GM04503 (cell line): ENCODE results near the gene IL12RB2.

Source experiments
- DNase-seq: peaks from one replicate; pipeline ENCODE4 v3.0.0-alpha.2; 2012; ENCODE audit warnings: low read depth

Gene IL12RB2

DNA sequence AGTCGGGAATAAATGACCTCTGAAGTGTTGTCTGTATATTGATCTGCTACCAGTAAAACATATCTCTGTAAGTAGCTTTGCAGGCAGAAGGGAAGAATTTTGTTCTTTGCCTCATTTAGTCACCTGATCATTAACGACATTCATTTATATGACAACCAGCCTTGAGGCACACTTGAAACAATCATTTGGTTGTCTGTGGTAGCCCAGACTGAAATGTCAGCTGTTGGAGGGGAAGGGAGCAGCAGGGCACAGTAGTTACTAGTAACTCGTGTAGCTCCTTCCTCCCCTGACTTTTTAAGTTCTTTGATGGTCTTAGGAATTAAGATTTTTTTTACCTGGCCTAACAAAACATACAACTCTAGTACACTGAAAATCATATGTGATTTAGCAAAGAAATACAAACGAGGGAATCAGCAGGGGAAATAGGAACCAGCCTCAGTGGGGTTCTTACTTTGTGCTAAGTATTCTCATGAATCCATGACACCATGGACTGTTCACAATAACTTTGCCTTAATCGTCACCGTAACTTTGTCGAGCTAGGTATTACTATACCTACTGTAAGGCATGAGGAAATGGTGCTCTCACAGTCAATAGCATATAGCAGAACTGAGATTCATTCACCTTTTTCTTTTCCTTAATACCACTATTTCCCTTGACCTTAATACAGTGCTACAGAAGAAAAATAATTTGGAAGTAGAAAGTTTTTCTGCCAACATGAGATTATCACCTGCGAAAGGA is 6.4 kb downstream of the IL12RB2 start:
- no peak for DNase-seq

DNA sequence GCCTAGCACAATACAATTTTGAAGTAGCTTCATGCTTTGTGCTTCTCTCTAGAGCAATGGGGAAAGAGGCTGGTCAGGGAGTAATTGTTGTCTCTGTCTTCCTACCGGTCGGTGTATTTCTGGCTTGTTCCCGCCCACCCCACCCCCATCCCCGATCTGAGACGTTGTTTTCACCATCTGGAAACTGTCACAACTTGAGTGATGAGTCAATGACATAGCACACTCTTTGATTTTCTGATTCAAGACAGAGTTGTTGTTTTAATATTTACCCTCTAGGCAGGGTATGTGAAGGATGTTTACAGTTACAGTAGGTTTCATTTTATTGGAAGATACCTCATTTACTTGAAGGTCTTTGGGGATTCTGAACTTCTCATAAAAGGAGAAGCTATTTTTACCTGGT is 7.0 kb downstream of the IL12RB2 start:
- DNase-seq = no peak

DNA sequence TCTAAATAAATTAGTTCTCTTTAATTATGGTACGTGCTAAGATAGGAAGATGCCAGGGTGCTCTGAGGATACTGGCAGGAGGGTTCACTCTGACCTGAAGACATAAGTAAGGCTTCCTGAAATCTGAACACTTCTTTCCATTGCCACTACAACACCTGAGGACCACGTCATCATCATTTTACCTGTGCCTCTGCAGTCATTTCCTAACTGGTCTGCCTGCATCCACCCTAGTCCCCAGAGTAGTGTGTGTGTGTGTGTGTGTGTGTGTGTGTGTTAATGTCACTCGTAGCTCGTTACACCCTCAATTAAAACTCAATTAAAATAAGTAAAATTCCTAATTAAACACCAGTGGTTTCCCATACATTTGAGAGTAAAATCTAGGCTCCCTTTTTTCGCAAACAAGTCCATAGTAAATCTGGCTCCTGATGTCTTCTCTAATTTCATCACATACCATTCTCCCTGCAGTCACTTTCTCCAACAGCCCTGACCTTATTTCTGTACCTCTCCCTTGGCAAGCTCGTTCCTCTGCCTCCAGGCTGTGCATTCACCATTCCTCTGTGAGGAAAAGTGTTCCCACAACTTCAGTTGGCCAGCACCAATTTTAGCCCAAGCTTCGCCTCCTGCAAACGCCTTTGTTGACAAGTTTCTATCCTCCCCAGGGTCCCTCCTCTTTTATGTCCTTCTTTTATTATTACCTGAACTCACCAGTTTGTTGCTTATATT is 8.7 kb downstream of the IL12RB2 start:
- no peak for DNase-seq

DNA sequence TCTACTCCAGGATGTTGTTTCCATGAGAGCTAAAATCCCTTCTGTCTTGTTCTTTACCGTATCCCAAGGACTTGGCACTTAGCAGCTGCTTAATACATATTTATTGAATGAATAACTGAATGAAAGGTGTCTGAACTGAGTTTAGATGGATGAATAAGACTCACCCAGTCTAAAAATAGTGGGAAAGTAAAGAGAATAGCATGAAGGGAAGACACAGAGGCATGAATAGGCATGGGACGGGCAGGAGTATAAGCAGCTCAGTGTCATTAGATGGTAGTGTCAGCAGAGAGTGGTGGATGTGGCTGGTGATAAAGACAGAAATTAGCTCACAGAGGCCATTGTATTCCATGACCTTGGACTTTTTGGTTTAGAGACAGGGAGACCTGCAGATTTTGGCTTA is 9.2 kb downstream of the IL12RB2 start:
- DNase-seq = no peak

DNA sequence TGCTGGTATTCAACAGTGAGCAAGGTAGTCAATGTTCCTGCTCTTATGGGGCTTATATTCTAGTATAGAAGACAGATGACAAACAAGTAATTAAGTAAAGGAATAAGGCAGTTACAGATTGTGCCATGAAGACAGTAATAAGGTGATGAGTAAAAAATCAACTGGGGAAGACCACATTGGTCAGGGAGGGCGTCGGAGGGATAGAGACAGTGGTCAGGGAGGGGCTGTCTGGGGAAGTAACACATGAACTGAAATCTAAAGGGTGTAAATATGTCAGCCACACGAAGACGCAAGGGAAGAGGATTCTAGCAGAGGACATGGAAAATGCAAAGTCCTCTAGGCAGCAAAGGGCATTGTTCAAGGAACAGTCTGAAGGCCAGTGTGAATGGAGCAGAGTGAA is 10.1 kb downstream of the IL12RB2 start:
- no peak for DNase-seq

DNA sequence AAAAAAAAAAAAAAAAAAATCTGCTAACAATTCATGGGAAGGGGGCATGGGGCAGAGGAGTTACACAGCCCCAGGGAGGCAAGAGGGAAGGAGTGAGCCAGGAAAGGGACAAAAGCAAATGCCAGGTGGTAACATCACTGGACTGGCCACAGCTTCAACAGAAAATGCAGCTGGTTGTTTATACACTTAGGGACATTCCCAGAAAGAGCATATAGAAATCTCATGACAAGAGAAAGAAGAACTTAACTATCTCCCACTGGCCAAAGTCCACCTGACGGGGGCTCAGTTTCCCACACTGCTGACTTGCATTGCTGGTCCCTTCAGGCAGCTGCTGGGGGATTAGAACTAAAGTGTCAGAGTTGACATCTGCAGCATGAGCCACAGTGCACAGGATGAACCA is 14.8 kb downstream of the IL12RB2 start:
- DNase-seq = no peak

DNA sequence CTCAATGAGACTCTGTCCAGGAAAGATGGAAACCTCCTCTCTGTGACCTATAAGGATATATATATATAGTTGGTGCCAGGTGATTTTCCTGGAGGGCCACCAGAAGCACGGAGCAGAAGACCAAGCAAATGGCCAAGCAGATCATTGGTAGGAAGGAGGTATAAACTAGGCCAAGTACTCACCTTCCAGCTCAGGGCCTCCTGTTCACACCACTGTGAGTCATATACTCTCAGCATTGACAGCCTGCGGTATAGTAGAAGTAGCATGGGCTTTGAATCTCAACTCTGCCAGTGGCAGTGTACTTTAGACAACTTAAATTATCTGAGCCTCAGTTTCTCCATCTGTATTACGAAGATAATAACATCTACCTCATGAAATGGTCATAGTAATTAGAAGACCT is 15.4 kb downstream of the IL12RB2 start:
- no peak for DNase-seq

DNA sequence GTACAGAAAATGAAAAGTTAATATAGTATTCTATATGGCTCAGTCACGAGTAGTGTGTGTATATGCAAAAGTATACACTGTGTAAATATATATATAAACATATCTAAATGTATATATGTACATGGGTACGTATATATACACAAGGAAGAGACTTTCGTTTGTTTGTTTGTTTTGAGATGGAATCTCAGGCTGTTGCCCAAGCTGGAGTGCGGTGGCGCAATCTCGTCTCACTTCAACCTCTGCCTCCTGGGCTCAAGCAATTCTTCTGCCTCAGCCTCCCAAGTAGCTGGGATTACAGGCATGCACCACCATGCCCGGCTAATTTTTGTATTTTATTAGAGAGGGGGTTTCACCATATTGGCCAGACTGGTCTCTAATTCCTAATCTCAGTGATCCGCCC is 16.4 kb downstream of the IL12RB2 start:
- no peak for DNase-seq

DNA sequence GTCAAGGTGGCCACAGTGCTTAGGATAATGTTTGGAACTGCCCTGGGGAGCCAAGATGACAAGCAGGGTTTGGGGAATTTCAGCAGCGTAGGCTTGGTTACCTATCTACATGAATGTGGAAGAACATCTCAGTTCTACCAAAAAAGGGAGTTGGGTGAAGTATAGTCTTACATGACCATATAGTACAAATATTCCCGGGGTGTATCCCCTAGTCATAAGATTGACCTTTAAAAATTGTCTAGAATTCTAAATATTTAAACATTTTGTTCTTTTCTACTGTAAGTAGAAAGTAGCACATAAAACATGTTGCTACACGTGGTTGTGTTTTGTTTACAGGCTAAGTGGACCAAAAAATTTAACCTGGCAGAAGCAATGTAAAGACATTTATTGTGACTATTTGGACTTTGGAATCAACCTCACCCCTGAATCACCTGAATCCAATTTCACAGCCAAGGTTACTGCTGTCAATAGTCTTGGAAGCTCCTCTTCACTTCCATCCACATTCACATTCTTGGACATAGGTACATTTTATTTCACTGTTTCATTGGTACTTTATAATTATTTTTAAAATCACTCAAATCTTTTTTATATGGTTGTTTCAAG is 20.3 kb downstream of the IL12RB2 start:
- no peak for DNase-seq

DNA sequence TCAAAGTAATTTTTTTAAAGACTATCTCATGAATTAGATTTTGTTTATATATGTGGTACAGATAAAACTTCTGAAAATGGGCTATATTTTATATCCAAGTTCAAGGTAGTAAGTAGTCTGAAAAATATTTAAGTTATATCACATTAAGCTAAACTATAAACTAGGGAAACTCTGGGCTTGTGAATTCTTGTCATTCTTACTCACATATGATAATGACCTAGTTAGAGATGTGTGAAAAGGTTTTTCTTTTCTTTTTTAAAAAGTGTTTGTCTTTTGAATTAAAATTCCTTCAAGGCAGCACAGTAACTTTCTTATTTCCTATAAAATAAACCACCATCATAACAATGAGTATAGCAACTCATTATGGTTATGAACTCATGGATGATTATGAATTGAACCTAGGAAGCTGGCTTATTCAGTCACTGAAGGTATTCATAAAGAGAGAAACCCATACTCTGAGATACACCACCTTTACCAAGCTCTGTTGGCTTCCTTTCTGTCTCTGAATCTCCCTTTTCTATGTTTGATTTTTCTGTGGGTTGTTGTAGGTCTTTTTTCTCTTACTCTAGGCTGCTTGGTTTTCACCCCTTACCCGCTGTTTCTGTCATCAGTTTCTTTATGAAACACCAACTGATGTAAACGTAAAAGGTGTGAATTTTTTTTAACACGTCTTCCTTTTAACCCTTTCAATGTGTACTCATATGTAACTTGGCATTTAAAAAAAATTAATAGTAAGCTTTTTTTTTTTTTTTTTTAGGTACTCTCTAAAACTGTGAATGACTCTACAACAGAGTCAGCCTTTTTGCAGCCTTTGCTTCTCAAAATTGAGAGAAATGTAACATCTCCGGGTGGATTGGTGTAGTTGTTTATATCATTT is 25.2 kb downstream of the IL12RB2 start:
- DNase-seq = no peak

DNA sequence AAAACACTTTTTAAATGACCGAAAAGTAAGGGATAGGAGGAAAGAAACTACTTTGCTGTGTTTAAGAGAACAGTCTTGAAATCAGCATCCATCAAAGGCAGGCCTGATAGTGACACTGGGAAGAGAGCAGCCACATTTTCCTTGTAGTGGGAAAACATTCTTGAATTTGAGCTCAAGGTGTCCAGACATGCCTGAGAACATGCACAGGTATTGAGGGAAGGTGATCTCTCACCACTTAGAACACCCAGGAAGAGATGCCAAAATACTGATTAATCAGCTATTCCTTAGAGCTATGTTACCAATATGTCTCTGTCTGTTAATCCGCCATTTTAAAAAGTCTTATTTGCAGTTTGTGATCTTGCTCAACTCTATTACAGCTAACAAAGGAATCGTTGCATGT is 25.9 kb downstream of the IL12RB2 start:
- no peak for DNase-seq

DNA sequence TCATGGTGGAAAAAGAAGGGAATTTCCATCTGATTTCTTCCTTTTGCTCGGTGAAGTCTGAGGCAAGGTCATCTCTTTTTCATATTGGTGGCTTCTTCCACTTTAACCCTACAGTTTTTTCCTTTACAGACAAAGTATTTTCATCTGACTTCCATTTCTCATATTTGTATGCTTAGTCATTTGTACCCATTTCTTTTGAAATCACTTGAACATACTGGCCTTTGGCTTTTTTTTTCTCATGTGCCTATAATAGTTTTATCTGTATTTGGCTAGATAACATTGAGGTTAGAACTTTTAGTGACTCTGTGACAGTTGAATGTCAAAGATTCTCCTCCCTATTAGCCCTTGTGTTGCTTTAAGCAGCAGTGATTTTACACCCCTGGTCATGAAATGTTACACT is 27.7 kb downstream of the IL12RB2 start:
- no peak for DNase-seq

DNA sequence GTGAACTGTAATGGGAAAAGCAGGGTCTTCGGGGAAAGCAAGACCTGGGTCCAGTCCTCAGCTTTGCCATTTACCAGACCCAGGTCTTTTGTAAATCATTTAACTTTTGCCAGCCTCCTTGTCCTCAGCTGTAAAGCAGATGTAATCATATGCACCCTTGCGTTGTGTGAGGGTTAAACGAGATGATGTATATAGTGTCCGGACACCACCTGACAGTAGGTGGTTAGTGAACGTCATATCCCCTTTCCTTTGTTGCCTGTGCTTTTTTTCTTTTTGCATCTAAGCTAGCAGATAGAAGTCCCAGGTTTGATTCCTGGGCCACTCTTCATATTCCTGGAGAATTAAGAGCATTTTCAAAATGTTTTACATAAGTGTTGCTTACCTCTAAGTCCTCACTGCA is 28.5 kb downstream of the IL12RB2 start:
- no peak for DNase-seq

DNA sequence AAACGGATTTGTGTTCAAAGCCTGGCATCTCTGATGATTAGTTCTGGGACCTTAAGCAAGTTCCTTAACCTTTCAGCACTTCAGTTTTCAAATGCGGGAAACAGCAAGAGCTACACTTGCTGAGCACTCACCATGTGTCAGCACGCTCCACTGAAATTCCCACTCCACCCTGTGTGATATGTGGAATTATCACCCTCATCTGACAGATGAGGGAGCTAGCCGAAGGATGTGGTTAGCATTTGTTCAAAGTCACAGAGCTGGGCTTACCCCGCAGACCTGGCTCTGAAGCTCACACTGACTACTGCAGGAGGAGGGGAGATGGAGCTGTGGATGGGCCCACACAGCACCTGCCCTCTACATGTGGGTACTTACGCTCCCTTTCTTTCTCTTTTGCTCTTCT is 29.1 kb downstream of the IL12RB2 start:
- DNase-seq = no peak

DNA sequence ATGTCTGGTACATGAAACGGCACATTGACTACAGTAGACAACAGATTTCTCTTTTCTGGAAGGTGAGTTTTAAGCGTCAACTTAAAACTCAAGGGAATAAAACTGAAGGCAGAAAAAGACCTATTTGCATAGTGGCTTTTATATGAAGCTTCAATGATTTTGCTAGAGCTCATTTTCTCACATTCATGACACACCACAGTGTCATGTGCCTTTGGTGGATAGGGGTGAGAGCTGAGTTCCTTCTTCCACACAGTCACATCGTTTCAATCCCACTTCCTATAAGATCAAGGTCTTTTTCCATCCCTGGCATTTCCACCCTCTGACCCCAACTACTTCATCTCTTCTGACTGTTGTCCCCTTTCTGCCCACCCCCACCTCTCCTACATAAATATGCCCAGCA is 31.0 kb downstream of the IL12RB2 start:
- DNase-seq = no peak

DNA sequence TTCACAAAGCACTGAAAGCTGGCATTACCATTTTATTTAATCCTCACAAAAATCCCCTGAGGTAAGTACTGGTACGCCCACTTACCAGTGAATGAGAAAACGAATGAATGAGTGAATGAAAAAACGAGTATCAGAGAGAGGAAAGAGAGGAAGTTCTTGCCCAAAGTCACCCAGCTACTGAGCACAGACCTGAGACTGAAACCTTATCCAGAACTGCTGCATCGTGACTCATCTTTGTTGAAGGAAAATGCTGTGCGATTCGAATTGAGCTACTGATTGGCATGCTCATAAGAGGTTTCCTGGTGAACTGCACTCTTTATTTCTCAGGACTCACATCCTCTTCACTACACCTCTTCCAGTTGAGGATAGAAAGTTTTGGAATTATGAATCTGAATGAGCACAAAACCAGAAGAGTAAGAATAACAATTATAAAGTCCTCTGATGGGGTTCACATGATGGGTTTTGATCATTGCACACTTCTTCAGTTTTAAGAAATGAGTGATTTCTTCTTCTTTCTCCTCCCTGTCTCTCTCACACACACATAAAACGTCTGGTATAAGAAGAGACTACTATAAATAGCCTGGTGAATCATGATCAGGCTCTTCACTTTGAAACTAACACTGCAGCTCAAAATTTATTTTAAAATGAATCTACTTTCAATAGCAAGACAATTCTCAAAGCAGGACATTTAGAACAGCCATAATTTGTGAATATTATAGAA is 32.1 kb downstream of the IL12RB2 start:
- peak; percentile 34 for DNase-seq

DNA sequence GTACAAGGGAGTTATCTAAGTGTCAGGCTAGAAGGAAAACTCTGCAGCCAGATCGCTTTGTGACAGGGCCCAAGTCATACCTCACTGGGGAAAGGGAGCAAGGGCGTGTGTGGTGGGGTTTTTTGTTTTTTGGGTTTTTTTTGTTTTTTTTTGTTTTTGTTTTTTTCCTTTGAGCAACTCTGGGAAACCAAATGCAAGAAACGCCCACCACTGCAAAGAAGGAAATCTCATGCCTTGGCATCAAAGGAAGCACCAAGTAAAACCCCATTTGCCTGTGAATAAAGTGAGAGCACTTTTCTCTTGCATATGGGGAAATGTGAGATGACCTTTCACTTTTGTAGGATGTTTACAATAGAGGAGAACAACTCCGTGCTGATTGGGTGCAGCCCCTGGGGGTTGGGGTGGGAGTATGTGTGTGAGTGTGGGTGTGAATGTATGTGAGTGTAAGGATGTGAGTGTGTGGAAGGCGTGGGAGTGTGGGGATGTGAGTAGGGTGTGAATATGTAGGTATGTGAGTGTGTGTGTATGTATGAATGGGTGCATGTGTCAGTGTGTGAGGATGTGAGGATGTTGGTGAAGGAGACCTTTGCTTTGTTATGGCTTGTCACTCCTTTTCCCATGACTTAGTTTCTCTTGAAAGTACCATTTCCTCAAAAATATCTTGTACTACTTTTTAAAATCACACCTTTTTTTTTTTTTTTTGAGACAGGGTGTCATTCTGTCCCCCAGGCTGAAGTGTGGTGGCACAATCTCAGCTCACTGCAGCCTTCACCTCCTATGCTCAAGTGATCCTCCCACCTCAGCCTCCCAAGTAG is 34.6 kb downstream of the IL12RB2 start:
- DNase-seq = no peak

DNA sequence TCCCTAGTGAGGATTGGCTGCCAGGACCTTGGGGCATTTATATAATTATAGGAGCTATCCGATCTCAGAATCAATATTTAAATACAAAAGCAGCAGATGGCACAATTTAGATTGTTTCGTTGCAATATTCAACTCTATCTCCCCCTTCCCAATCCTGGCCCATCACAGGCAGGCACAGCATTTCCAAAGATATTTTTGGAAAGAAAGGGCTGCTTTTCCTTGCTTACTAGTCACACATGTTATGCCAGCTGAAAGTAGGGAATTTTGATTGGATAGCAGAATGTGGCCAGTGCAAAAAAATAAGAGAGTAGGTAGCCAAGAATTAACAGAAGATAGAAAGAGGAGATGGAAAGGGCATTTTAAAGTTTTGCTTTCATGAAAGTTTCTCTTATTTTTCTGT is 37.9 kb downstream of the IL12RB2 start:
- no peak for DNase-seq

DNA sequence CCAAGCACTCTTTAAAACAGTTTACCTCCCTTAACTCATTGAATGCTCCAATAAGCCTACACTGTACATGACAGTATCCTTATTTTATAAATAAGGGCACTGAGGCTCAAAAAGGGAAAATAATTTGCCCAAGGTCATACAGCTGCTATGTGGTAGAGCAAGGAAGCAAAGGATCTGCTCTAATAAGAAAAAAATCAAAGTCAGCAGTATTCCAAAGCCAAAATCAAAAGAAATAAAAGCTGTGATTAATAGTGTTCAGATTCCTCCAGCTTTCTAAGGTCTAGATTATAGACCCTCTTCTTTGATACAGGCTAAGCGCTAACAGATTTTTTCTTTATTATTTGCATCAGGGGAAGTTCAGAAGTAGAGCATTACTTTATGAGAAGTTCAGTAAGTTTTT is 39.3 kb downstream of the IL12RB2 start:
- DNase-seq = no peak

DNA sequence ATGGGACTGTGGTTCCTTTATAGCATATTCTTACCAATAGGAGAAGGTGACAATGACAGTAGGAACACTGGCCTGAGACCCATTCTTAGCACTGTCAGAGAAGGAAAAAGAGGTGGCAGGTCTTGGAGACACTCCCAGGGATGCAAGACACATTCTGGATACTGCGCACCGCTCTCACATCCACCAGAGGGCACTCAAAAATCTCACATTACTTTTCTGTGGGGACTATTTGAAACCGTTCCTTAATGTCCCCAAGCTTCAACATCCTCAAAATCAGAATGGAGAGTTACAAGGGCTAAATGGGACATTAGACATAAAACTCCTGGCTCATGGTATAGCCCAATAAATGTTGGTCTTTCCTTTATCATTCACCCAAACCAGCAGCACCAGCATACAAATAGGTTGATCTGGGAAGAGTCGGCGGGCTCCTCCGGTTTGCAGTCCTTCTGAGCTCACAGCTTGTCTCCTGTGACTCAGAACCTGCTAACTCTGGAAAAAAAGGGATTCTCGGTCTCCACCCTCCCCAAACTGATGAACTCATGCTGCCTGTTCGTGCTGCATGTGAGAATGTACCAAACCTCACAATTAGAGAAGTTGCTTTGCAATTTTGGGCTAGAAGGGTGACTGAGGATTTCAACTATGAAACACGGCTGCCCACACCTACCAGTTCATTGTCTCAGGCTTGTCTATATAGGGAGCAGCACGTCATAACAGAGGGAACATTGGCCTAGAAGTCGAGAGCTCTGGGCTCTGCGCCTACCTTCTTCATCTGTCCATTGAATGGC is 40.2 kb downstream of the IL12RB2 start:
- peak; percentile 22 for DNase-seq
